ENCODE results near the gene MUTYH. TPM values are rescaled to one million over a fixed set of nuclear protein-coding genes. Genes with fewer than 3 reads are reported as not detected.

Gene MUTYH
- total and polyA plus RNA-seq, 3 donors from 2014 or later, result 15.1 to 31.5 (median 26.8) TPM

- no peaks in the 10 kb centered on the region for H3K36me3 ChIP-seq (ENCODE audit: low read depth, missing control alignments)
These were observed 11.6 kb downstream of the MUTYH start for GRCh38 chr1:45328680-45329079.

GRCh38 chr1:45327644-45328515 lies 12.4 kb downstream of the MUTYH start:
- Histone ChIP-seq H3K4me3 (peak overlapping the region; percentile 20 to 55), H3K9me3 (no peaks in the 10 kb centered on the region), H3K36me3 (ENCODE audit: low read depth, missing control alignments) (no peaks in the 10 kb centered on the region), H3K4me1 (peaks cover 9% of the 10 kb centered on the region), H3K27me3 (no peaks in the 10 kb centered on the region), H3K27ac (no peak overlapping the region)
- 51 to 71% methylated on average over 2 to 19 of the region's 19 CpGs for WGBS, 2 donors
- TF ChIP-seq CTCF (IDR thresholded peaks at IDR 0.05) (no peak), POLR2A (IDR thresholded peaks at IDR 0.05) (no peak)
- intact Hi-C loops (cut with DNase I; ENCODE audit: low total_unique reads), result no loop called here
- DNase-seq, result no peak

More at GRCh38 chr1:45328680-45329079, 11.6 kb downstream of the MUTYH start:
- Histone ChIP-seq H3K9me3 (no peaks in the 10 kb centered on the region), H3K27ac (no peak overlapping the region), H3K4me1 (peaks cover 9% of the 10 kb centered on the region), H3K4me3 (no peak overlapping the region), H3K27me3 (no peaks in the 10 kb centered on the region)
- WGBS, 2 donors, result 78 to 79% methylated on average over 5 of the region's 5 CpGs
- DNase-seq, result no peak
- TF ChIP-seq POLR2A (IDR thresholded peaks at IDR 0.05) (no peak), CTCF (IDR thresholded peaks at IDR 0.05) (no peak)
- intact Hi-C loops (cut with DNase I; ENCODE audit: low total_unique reads), result no loop called here

GRCh38 chr1:45326627-45327623 lies 13.3 kb downstream of the MUTYH start, which contains the start of gene HPDL:
HPDL (plus strand) TSS chr1:45326895; CDS start chr1:45327149, 254 bp downstream.
- H3K4me3 ChIP-seq, result peak within 1 kb of the TSS; percentile 20 to 55
- no peak within 1 kb of the TSS for H3K27ac ChIP-seq
- no peak for TF ChIP-seq POLR2A (IDR thresholded peaks at IDR 0.05)
- TF ChIP-seq CTCF (IDR thresholded peaks at IDR 0.05), result no peak
- DNase-seq, result peak; percentile 73
- H3K27me3 ChIP-seq, result no peaks in the 10 kb centered on the region
- H3K36me3 ChIP-seq (ENCODE audit: low read depth, missing control alignments), result no peaks in the 10 kb centered on the region
- intact Hi-C loops (cut with DNase I; ENCODE audit: low total_unique reads), result no loop called here
- peaks cover 9% of the 10 kb centered on the region for H3K4me1 ChIP-seq
- WGBS, 2 donors, result 0 to 8% methylated on average over 12 to 92 of the region's 96 CpGs
- no peaks in the 10 kb centered on the region for H3K9me3 ChIP-seq

- no peak overlapping the region for H3K27ac ChIP-seq
- H3K4me3 ChIP-seq, result peak overlapping the region in 1 of 2 donors; percentile 55
- TF ChIP-seq CTCF (IDR thresholded peaks at IDR 0.05) (no peak), POLR2A (IDR thresholded peaks at IDR 0.05) (no peak)
- H3K9me3 ChIP-seq, result no peaks in the 10 kb centered on the region
- no peaks in the 10 kb centered on the region for H3K36me3 ChIP-seq (ENCODE audit: low read depth, missing control alignments)
- intact Hi-C loops (cut with DNase I; ENCODE audit: low total_unique reads), result no loop called here
- H3K27me3 ChIP-seq, result no peaks in the 10 kb centered on the region
- no peak for DNase-seq
- WGBS, 2 donors, result 50 to 51% methylated on average over 6 of the region's 6 CpGs
- peaks cover 9% of the 10 kb centered on the region for H3K4me1 ChIP-seq
These were observed 14.3 kb downstream of the MUTYH start for GRCh38 chr1:45325851-45326506.
